IPS DF 6.9 (cell line): ENCODE measurements around the gene HSD17B13.
"Not testable (repeated sequence)": the region's sequence is repeated elsewhere in the genome, so short reads cannot be mapped to it uniquely, and the experiment has no call there.

ENCODE experiments used
- DNase-seq: peaks from one replicate; pipeline ENCODE4 v3.0.0-alpha.2; 2013; ENCODE audit warnings: low read depth, low spot score
- H3K27ac ChIP-seq: one replicate; pipeline ENCODE4 v1.5.1; 2013; ENCODE audit warnings: low read length, control low read depth
- H3K27me3 ChIP-seq: 2 replicates; pipeline ENCODE4 v1.6.1; 2013; ENCODE audit warnings: mild to moderate bottlenecking, low read length; ENCODE audit not compliant: control insufficient read depth, insufficient read depth
- H3K36me3 ChIP-seq: 2 replicates; pipeline ENCODE4 v1.6.1; 2013; ENCODE audit warnings: low read length; ENCODE audit not compliant: control insufficient read depth, insufficient read depth
- H3K4me1 ChIP-seq: 2 replicates; pipeline ENCODE4 v1.6.1; 2013; ENCODE audit warnings: low read length; ENCODE audit not compliant: control insufficient read depth, insufficient read depth
- H3K4me3 ChIP-seq: 2 replicates; pipeline ENCODE4 v1.5.1; 2013; ENCODE audit warnings: mild to moderate bottlenecking, low read length
- H3K9me3 ChIP-seq: 2 replicates; pipeline ENCODE4 v1.6.1; 2013; ENCODE audit warnings: low read length, inconsistent platforms; ENCODE audit not compliant: control insufficient read depth, insufficient read depth
- WGBS: extraction: QIAGEN DNeasy Blood & Tissue Kit; methylation state at CpG from one replicate; pipeline ENCODE4 v1.1.7; 2013; ENCODE audit warnings: mixed read lengths, missing lambda C conversion rate; ENCODE audit not compliant: insufficient read length, insufficient coverage; 5-methylcytosine and 5-hydroxymethylcytosine counted together

Gene HSD17B13

GRCh38 chr4:87294911-87295310 lies 27.8 kb downstream of the HSD17B13 start:
- H3K27me3 ChIP-seq, H3K9me3 ChIP-seq, DNase-seq, H3K4me1 ChIP-seq, H3K4me3 ChIP-seq, H3K36me3 ChIP-seq, H3K27ac ChIP-seq: not testable (repeated sequence)
- no CpG with 5 or more reads among the region's 11 CpGs for WGBS

- H3K9me3 ChIP-seq, H3K36me3 ChIP-seq, H3K4me1 ChIP-seq, H3K27ac ChIP-seq, H3K27me3 ChIP-seq, DNase-seq, H3K4me3 ChIP-seq: not testable (repeated sequence)
- no CpG with 5 or more reads among the region's 7 CpGs for WGBS
Observed at GRCh38 chr4:87293889-87294288, 28.8 kb downstream of the HSD17B13 start.

GRCh38 chr4:87286970-87287369 lies 35.7 kb downstream of the HSD17B13 start:
- H3K36me3 ChIP-seq: no peaks in the 10 kb centered on the region
- H3K27me3 ChIP-seq: no peaks in the 10 kb centered on the region
- no peak overlapping the region for H3K27ac ChIP-seq
- WGBS: no CpG with 5 or more reads among the region's 1 CpG
- H3K9me3 ChIP-seq: peaks cover 2% of the 10 kb centered on the region
- H3K4me1 ChIP-seq: no peaks in the 10 kb centered on the region
- no peak for DNase-seq
- H3K4me3 ChIP-seq: no peak overlapping the region

- not testable (repeated sequence) for H3K4me1 ChIP-seq, DNase-seq, H3K27me3 ChIP-seq, H3K27ac ChIP-seq, H3K9me3 ChIP-seq, H3K36me3 ChIP-seq, H3K4me3 ChIP-seq
Observed at GRCh38 chr4:87284268-87284667, 38.4 kb downstream of the HSD17B13 start.

GRCh38 chr4:87283151-87283550 lies 39.5 kb downstream of the HSD17B13 start:
- Histone ChIP-seq H3K4me1 (no peaks in the 10 kb centered on the region), H3K4me3 (no peak overlapping the region), H3K27ac (no peak overlapping the region), H3K36me3 (no peaks in the 10 kb centered on the region), H3K27me3 (no peaks in the 10 kb centered on the region), H3K9me3 (peaks cover 2% of the 10 kb centered on the region)
- no peak for DNase-seq
- WGBS: no CpG with 5 or more reads among the region's 3 CpGs

GRCh38 chr4:87281603-87282002 lies 41.1 kb downstream of the HSD17B13 start:
- Histone ChIP-seq H3K9me3 (peaks cover 2% of the 10 kb centered on the region), H3K4me1 (no peaks in the 10 kb centered on the region), H3K4me3 (no peak overlapping the region), H3K27me3 (no peaks in the 10 kb centered on the region), H3K36me3 (no peaks in the 10 kb centered on the region), H3K27ac (no peak overlapping the region)
- no peak for DNase-seq
- WGBS: no CpG with 5 or more reads among the region's 1 CpG

- no peaks in the 10 kb centered on the region for H3K36me3 ChIP-seq
- no peak for DNase-seq
- no CpG with 5 or more reads among the region's 3 CpGs for WGBS
Observed at GRCh38 chr4:87278335-87278794, 44.3 kb downstream of the HSD17B13 start.

GRCh38 chr4:87275311-87275710 lies 47.4 kb downstream of the HSD17B13 start:
- peaks cover 1% of the 10 kb centered on the region; the same call in 1 of the 2 replicates for H3K4me1 ChIP-seq
- no peak for DNase-seq
- H3K4me3 ChIP-seq: no peak overlapping the region
- H3K36me3 ChIP-seq: no peaks in the 10 kb centered on the region
- WGBS: no CpG with 5 or more reads among the region's 2 CpGs
- H3K9me3 ChIP-seq: no peaks in the 10 kb centered on the region
- H3K27me3 ChIP-seq: no peaks in the 10 kb centered on the region
- H3K27ac ChIP-seq: no peak overlapping the region

More at GRCh38 chr4:87278335-87278794, 44.3 kb downstream of the HSD17B13 start:
- no peak overlapping the region for H3K27ac ChIP-seq
- no peaks in the 10 kb centered on the region for H3K4me1 ChIP-seq
- H3K27me3 ChIP-seq: no peaks in the 10 kb centered on the region
- no peak overlapping the region for H3K4me3 ChIP-seq
- H3K9me3 ChIP-seq: no peaks in the 10 kb centered on the region; the same call in 1 of the 2 replicates

GRCh38 chr4:87274803-87275202 lies 47.9 kb downstream of the HSD17B13 start:
- Histone ChIP-seq H3K36me3 (no peaks in the 10 kb centered on the region), H3K9me3 (no peaks in the 10 kb centered on the region), H3K27me3 (no peaks in the 10 kb centered on the region), H3K4me1 (peaks cover 1% of the 10 kb centered on the region; the same call in 1 of the 2 replicates), H3K27ac (no peak overlapping the region), H3K4me3 (no peak overlapping the region)
- no peak for DNase-seq

- H3K36me3 ChIP-seq: no peaks in the 10 kb centered on the region
Observed at GRCh38 chr4:87274327-87274726, 48.4 kb downstream of the HSD17B13 start.

GRCh38 chr4:87270825-87271224 lies 51.9 kb downstream of the HSD17B13 start:
- Histone ChIP-seq H3K4me3 (no peak overlapping the region), H3K9me3 (no peaks in the 10 kb centered on the region), H3K36me3 (no peaks in the 10 kb centered on the region), H3K27ac (no peak overlapping the region), H3K27me3 (no peaks in the 10 kb centered on the region), H3K4me1 (peaks cover 1% of the 10 kb centered on the region; the same call in 1 of the 2 replicates)
- no CpG with 5 or more reads among the region's 7 CpGs for WGBS
- DNase-seq: no peak

More at GRCh38 chr4:87274327-87274726, 48.4 kb downstream of the HSD17B13 start:
- H3K9me3 ChIP-seq: no peaks in the 10 kb centered on the region
- H3K27ac ChIP-seq: no peak overlapping the region
- DNase-seq: no peak
- H3K4me1 ChIP-seq: peaks cover 1% of the 10 kb centered on the region; the same call in 1 of the 2 replicates
- no peak overlapping the region for H3K4me3 ChIP-seq
- H3K27me3 ChIP-seq: no peaks in the 10 kb centered on the region
